SJCRH30 (cell line): Measurements from ENCODE around the gene ELOVL6. TPM values are rescaled to one million over a fixed set of nuclear protein-coding genes. Genes with fewer than 3 reads are reported as not detected.
"Not testable (repeated sequence)": the region's sequence is repeated elsewhere in the genome, so short reads cannot be mapped to it uniquely, and the experiment has no call there.

Experiments
- DNase-seq, 2 experiments: peaks; one replicate each; pipeline ENCODE4 v3.0.0-alpha.2; 2015 to 2020
- H3K27ac ChIP-seq: fragments of 250-450 bp; sonication (Bioruptor Pico); 2 replicates; pipeline ENCODE4 v1.5.1; 2020; ENCODE audit warnings: mild to moderate bottlenecking, moderate library complexity
- H3K27me3 ChIP-seq: fragments of 250-450 bp; sonication (Bioruptor Pico); 2 replicates; pipeline ENCODE4 v1.5.1; 2020; ENCODE audit warnings: mild to moderate bottlenecking, moderate library complexity
- H3K36me3 ChIP-seq: fragments of 250-450 bp; sonication (Bioruptor Pico); 2 replicates; pipeline ENCODE4 v1.5.1; 2020; ENCODE audit warnings: mild to moderate bottlenecking, moderate library complexity
- H3K4me1 ChIP-seq: fragments of 250-450 bp; sonication (Bioruptor Pico); 2 replicates; pipeline ENCODE4 v1.5.1; 2020; ENCODE audit warnings: mild to moderate bottlenecking, moderate library complexity
- H3K4me3 ChIP-seq: fragments of 250-450 bp; sonication (Bioruptor Pico); 2 replicates; pipeline ENCODE4 v1.5.1; 2020; ENCODE audit warnings: mild to moderate bottlenecking, moderate library complexity
- H3K9me3 ChIP-seq: fragments of 250-450 bp; sonication (Bioruptor Pico); replicated peaks from 2 replicates; pipeline ENCODE4 v1.5.1; 2020; ENCODE audit warnings: mild to moderate bottlenecking, moderate library complexity
- total RNA-seq: library from RNA; depleted of rRNA; stranded (reverse); fragments of >200 nt; shearing (Covaris generic); gene quantifications from 2 replicates; pipeline ENCODE4 v1.2.3, GENCODE V29; 2014; rRNA removed

ELOVL6 gene
- total RNA-seq: 27.5 and 30.3 TPM in 2 replicates

DNA sequence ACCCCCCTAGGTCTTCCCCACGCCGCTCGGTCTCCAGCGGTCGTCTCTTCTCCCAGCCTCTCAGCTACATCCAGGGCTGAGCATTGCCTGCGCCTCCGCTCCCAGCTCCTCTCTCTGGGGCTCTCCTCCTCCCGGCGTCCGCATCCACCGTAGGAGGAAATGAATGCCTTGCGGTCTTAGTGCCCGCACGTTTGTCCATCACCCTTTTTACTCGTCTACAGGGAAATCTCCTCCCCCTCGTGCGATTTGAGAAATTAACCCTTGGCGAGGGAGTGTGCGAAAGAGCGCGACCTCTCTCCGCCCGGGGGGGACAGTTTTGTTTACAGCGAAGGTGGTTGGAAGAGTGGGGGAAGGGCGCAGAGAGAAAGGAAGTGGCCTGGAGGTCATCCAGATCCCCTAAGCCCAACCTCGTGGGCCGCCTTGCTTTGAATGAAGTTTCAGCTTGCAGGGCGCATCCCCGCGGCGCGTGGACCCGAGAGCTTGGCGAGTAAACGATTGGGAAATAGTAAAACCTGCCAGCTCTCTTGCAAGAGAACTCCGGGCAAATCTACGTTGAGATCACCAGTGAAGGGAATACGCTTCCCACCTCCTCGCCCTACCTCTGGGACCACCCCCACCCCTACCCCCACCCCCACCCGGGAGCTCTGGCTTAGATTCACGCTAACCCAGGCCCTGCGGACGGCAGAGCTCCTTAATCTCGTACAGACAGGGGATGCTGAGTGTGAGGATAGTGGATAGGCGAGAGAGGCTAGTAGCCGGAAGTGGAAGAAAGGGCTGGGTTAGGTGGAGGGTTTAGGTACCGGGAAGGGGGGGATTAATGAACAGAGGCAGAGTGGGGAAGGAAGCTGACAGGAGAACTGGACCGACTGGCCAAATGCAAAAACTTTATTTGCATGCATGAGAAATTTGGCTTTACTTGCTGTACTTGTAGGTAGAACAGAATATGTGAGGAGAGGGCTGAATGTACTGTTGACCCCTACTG is at the start of gene ELOVL6:
TSS of gene ELOVL6 (minus strand) at position 181 of the 982 bp plus-strand sequence. CDS start 280 bp downstream, outside the sequence.
- DNase-seq: peak; percentile 79 to 87
- Histone ChIP-seq H3K36me3 (no peaks in the 10 kb centered on the region), H3K9me3 (no peaks in the 10 kb centered on the region), H3K4me3 (peak within 1 kb of the TSS; percentile 88), H3K27me3 (no peaks in the 10 kb centered on the region), H3K27ac (peak within 1 kb of the TSS; percentile 86), H3K4me1 (peaks cover 10% of the 10 kb centered on the region; the same call in 1 of the 2 replicates)

DNA sequence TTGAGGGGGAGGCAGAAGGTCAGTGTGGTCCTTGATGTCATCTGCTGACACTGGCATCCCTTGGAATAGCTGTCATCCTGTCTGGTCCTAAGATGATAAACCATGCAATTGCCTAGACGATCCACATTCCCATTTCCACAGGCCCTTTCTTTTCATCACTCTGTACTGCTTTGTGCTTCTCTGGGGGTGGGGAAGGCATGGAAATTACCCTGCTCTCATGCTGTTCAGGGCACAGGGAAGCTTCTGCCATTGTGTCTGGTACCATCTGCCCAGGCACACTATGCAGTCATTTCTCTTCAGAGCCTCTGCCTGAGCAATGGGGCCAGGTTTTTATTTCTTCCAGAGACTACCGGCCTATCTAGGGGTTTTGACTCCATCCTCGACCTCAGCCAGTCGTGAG is 49.7 kb upstream of the ELOVL6 start:
- Histone ChIP-seq H3K4me3 (no peak overlapping the region), H3K4me1 (no peaks in the 10 kb centered on the region), H3K27ac (no peak overlapping the region), H3K36me3 (no peaks in the 10 kb centered on the region), H3K9me3 (no peaks in the 10 kb centered on the region), H3K27me3 (no peaks in the 10 kb centered on the region)
- DNase-seq: no peak

DNA sequence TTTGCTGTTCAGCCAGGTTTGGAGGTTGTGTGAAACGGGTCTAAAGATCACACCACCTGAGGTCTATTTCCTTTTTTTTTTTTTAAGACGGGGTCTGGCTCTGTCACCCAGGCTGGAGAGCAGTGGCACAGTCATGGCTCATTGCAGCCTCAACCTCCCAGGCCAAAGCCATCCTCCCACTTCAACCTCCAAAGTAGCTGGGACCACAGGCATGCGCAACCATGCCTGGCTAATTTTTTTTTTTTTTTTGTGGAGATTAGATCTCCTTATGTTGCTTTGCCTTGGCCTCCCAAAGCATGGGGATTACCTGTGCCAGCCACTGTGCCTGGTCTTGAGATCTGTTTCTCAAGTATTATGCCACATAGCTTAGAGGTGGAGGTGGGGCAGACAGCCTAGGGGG is 49.2 kb upstream of the ELOVL6 start:
- no peaks in the 10 kb centered on the region for H3K4me1 ChIP-seq
- no peaks in the 10 kb centered on the region for H3K9me3 ChIP-seq
- no peak for DNase-seq
- H3K4me3 ChIP-seq: no peak overlapping the region
- no peaks in the 10 kb centered on the region for H3K27me3 ChIP-seq
- no peaks in the 10 kb centered on the region for H3K36me3 ChIP-seq
- H3K27ac ChIP-seq: no peak overlapping the region

GRCh38 chr4:110245577-110245976 is 47.2 kb upstream of the ELOVL6 start:
- Histone ChIP-seq H3K9me3 (no peaks in the 10 kb centered on the region), H3K36me3 (no peaks in the 10 kb centered on the region), H3K4me1 (no peaks in the 10 kb centered on the region), H3K27ac (no peak overlapping the region), H3K27me3 (no peaks in the 10 kb centered on the region), H3K4me3 (no peak overlapping the region)
- DNase-seq: no peak

DNA sequence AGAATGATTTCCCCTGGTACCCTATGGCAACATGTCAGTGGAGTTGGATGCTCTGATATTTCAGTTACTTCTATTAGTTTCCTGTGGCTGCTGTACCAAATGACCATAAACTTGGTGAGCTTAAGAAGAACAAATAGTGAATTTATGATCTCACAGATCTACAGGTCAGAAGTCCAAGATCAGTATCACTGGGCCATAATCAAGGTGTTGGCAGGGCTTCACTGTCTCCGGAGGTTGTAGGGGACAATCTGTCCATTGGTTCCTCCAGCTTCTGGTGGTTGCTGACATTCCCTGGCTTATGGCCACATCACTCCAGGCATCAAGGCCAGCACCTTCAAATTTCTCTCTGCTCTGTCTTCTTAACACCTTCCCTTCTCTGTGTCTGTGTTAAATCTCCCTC is 37.9 kb upstream of the ELOVL6 start:
- Histone ChIP-seq H3K4me3 (no peak overlapping the region), H3K9me3 (no peaks in the 10 kb centered on the region), H3K36me3 (no peaks in the 10 kb centered on the region), H3K4me1 (no peaks in the 10 kb centered on the region), H3K27ac (no peak overlapping the region), H3K27me3 (no peaks in the 10 kb centered on the region)
- DNase-seq: no peak

DNA sequence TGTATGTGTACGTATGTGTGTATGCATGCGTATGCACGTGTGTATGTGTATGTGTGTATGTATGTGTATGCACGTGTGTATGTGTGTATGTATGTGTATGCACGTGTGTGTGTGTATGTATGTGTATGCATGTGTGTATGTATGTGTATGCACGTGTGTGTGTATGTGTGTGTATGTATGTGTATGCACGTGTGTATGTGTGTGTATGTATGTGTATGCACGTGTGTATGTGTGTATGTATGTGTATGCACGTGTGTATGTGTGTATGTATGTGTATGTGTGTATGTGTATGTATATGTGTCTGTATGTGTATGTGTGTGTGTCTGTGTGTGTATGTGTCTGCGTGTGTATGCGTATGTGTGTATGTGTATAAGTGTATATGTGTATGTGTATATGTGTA is 35.2 kb upstream of the ELOVL6 start:
- not testable (repeated sequence) for H3K4me1 ChIP-seq, DNase-seq, H3K27ac ChIP-seq, H3K4me3 ChIP-seq, H3K36me3 ChIP-seq, H3K27me3 ChIP-seq, H3K9me3 ChIP-seq

DNA sequence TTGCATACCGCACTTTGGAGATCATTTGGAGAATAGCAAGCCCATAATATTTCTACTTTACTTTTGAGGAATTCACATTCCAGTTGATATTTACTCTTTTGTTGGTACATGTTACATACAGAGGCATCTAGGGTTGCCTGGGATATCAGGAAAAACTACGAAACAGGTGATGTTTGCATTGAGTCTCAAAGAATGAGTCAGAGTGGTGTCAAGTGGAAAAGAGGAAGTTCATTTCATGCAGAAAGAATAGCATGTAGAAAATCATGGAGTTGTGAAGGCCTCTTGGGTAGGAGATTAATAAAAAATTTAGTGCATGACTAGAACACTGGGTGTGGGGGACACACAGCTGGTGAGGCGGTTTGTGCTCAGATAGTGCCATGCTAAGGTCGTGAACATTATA is 33.5 kb upstream of the ELOVL6 start:
- Histone ChIP-seq H3K4me3 (no peak overlapping the region), H3K4me1 (no peaks in the 10 kb centered on the region), H3K36me3 (no peaks in the 10 kb centered on the region), H3K27me3 (no peaks in the 10 kb centered on the region), H3K27ac (no peak overlapping the region), H3K9me3 (no peaks in the 10 kb centered on the region)
- peak in 1 of 2 experiments; percentile 4 for DNase-seq

DNA sequence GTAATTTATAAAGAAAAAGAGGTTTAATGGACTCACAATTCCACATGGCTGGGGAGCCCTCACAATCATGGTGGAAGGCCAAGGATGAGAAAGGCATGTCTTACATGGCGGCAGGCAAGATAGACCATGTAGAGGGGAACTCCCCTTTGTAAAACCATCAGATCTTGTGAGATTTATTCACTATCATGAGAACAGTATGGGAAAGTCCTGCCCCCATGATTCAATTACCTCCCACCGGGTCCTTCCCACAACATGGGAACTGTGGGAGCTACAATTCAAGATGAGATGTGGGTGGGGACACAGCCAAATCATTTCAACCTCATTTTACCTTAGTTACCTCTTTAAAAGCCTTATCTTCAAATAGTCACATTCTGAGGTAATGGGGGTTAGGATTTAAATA is 30.9 kb upstream of the ELOVL6 start:
- Histone ChIP-seq H3K9me3 (no peaks in the 10 kb centered on the region), H3K27ac (no peak overlapping the region), H3K4me1 (no peaks in the 10 kb centered on the region), H3K27me3 (no peaks in the 10 kb centered on the region; the same call in 1 of the 2 replicates), H3K4me3 (no peak overlapping the region), H3K36me3 (no peaks in the 10 kb centered on the region)
- DNase-seq: no peak

- Histone ChIP-seq H3K4me3 (no peak overlapping the region), H3K36me3 (no peaks in the 10 kb centered on the region), H3K27ac (no peak overlapping the region), H3K9me3 (no peaks in the 10 kb centered on the region), H3K4me1 (no peaks in the 10 kb centered on the region), H3K27me3 (no peaks in the 10 kb centered on the region; the same call in 1 of the 2 replicates)
- no peak for DNase-seq
These were observed 26.4 kb upstream of the ELOVL6 start for GRCh38 chr4:110224812-110225211.

- H3K27ac ChIP-seq: no peak overlapping the region
- H3K4me1 ChIP-seq: no peaks in the 10 kb centered on the region
- H3K9me3 ChIP-seq: no peaks in the 10 kb centered on the region
- no peaks in the 10 kb centered on the region for H3K36me3 ChIP-seq
- H3K4me3 ChIP-seq: no peak overlapping the region
- DNase-seq: no peak
- H3K27me3 ChIP-seq: no peaks in the 10 kb centered on the region; the same call in 1 of the 2 replicates
These were observed 25.7 kb upstream of the ELOVL6 start for GRCh38 chr4:110224142-110224541.

GRCh38 chr4:110218935-110219334 is 20.5 kb upstream of the ELOVL6 start:
- H3K27me3 ChIP-seq, H3K36me3 ChIP-seq, H3K4me3 ChIP-seq, H3K4me1 ChIP-seq, DNase-seq, H3K9me3 ChIP-seq, H3K27ac ChIP-seq: not testable (repeated sequence)

DNA sequence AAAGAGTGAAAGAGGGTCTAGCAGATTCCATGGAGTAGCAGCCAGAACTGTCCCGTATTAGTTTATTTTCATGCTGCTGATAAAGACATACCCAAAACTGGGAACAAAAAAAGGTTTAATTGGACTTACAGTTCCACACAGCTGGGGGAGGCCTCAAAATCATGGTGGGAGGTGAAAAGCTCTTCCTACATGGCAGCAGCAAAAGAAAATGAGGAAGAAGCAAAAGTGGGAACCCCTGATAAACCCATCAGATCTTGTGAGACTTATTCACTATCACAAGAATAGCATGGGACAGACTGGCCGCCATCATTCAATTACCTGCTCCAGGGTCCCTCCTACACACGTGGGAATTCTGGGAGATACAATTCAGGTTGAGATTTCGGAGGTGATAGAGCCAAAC is 18.8 kb upstream of the ELOVL6 start:
- not testable (repeated sequence) for H3K4me3 ChIP-seq, H3K27ac ChIP-seq, H3K9me3 ChIP-seq, DNase-seq, H3K4me1 ChIP-seq, H3K36me3 ChIP-seq, H3K27me3 ChIP-seq

DNA sequence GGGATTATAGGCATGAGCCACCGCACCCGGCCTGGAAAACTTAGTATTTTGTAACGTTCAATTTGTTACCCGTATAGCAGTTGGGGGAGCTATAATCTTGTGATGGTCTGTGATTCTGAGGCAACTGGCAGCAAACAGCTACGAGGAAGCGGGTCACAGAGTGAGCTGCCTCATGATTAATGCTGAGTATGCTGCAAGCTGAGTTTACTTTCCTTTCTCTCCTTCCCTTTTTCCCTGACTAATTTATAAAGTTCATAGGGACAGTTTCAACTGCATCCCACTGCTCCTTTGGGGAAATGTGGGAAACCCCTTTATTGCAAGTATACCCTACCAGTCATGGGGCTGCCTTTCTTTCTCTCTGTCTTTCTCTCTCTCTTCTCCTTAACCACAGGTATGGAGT is 17.7 kb upstream of the ELOVL6 start:
- H3K4me1 ChIP-seq: no peaks in the 10 kb centered on the region
- H3K27me3 ChIP-seq: no peaks in the 10 kb centered on the region
- no peak overlapping the region for H3K4me3 ChIP-seq
- no peak overlapping the region for H3K27ac ChIP-seq
- no peaks in the 10 kb centered on the region for H3K9me3 ChIP-seq
- no peaks in the 10 kb centered on the region for H3K36me3 ChIP-seq
- DNase-seq: no peak

- no peak overlapping the region for H3K27ac ChIP-seq
- no peaks in the 10 kb centered on the region for H3K4me1 ChIP-seq
- H3K36me3 ChIP-seq: no peaks in the 10 kb centered on the region
- no peaks in the 10 kb centered on the region for H3K9me3 ChIP-seq
- H3K4me3 ChIP-seq: no peak overlapping the region
- DNase-seq: no peak
- H3K27me3 ChIP-seq: no peaks in the 10 kb centered on the region
These were observed 13.3 kb upstream of the ELOVL6 start for GRCh38 chr4:110211770-110212061.

- DNase-seq: peak in 1 of 2 experiments; percentile 49
- Histone ChIP-seq H3K36me3 (no peaks in the 10 kb centered on the region), H3K27me3 (no peaks in the 10 kb centered on the region), H3K27ac (no peak overlapping the region), H3K4me1 (no peaks in the 10 kb centered on the region), H3K9me3 (no peaks in the 10 kb centered on the region), H3K4me3 (no peak overlapping the region)
These were observed 12.8 kb upstream of the ELOVL6 start for GRCh38 chr4:110211007-110211769.
